NCI-H524 treated with DMSO at 0.1 percent for 48 hours (cell line): ENCODE measurements around the gene SDCCAG8.

Source experiments
- DNase-seq: peaks from one replicate; lab custom pipeline; 2025; lab: John Stamatoyannopoulos, UW

SDCCAG8 gene

GRCh38 chr1:243254233-243254926 lies 1.5 kb upstream of the SDCCAG8 start:
- peak; percentile 13 for DNase-seq

GRCh38 chr1:243254927-243255790 lies 682 bp upstream of the SDCCAG8 start, which contains the start of gene CEP170:
Gene CEP170, minus strand, starts transcription at chr1:243255281. Its CDS starts 30,001 bp downstream, at chr1:243225280.
- DNase-seq: peak; percentile 94

GRCh38 chr1:243256590-243256989 lies 749 bp downstream of the SDCCAG8 start:
- no peak for DNase-seq

GRCh38 chr1:243257189-243257588 lies 1.3 kb downstream of the SDCCAG8 start:
- no peak for DNase-seq

GRCh38 chr1:243258731-243259130 lies 2.9 kb downstream of the SDCCAG8 start:
- no peak for DNase-seq

GRCh38 chr1:243260221-243260880 lies 4.5 kb downstream of the SDCCAG8 start:
- no peak for DNase-seq

GRCh38 chr1:243261390-243261789 lies 5.5 kb downstream of the SDCCAG8 start:
- DNase-seq: no peak

- peak; percentile 70 for DNase-seq
These were observed 8.9 kb downstream of the SDCCAG8 start for GRCh38 chr1:243264717-243265116.

- no peak for DNase-seq
These were observed 10.4 kb downstream of the SDCCAG8 start for GRCh38 chr1:243266231-243266630.

- DNase-seq: no peak
These were observed 11.6 kb downstream of the SDCCAG8 start for GRCh38 chr1:243267471-243267880.

- no peak for DNase-seq
These were observed 12.2 kb downstream of the SDCCAG8 start for GRCh38 chr1:243267914-243268653.

GRCh38 chr1:243268751-243269460 lies 13.1 kb downstream of the SDCCAG8 start:
- DNase-seq: no peak

- no peak for DNase-seq
These were observed 13.6 kb downstream of the SDCCAG8 start for GRCh38 chr1:243269461-243269801.

GRCh38 chr1:243270097-243270864 lies 14.4 kb downstream of the SDCCAG8 start:
- no peak for DNase-seq

- DNase-seq: no peak
These were observed 16.2 kb downstream of the SDCCAG8 start for GRCh38 chr1:243271996-243272395.

GRCh38 chr1:243272401-243272800 lies 16.6 kb downstream of the SDCCAG8 start:
- DNase-seq: no peak

GRCh38 chr1:243273506-243273905 lies 17.7 kb downstream of the SDCCAG8 start:
- no peak for DNase-seq

- no peak for DNase-seq
These were observed 18.1 kb downstream of the SDCCAG8 start for GRCh38 chr1:243273945-243274344.

GRCh38 chr1:243275316-243275715 lies 19.5 kb downstream of the SDCCAG8 start:
- no peak for DNase-seq

- DNase-seq: no peak
These were observed 24.8 kb downstream of the SDCCAG8 start for GRCh38 chr1:243280571-243281129.
